A549 (cell line): ENCODE results near the gene TCTA. TPM values are rescaled to one million over a fixed set of nuclear protein-coding genes. Genes with fewer than 3 reads are reported as not detected.

Source experiments
- ATAC-seq, 2 experiments: fragments of 200-7000 bp in 1 of 2; fragments of >200 bp in 1 of 2; cut with Nextera tagmentation in 1 of 2; cut with Tn5 transposase in 1 of 2; 3 replicates each; pipeline versions ENCODE4 v1.8.0 to v1.9.1; 2018 to 2020; ENCODE audit warnings: mild to moderate bottlenecking in 1 of 2, moderate library complexity in 1 of 2
- CTCF ChIA-PET: fragments of 300-600 bp; sonication (Branson Sonifier 250); formaldehyde crosslinking; extraction: SDS; loops from one replicate; lab custom pipeline; 2021; ENCODE audit warnings: antibody characterized with exemption, inconsistent platforms; lab: Yijun Ruan, JAX
- POLR2A ChIA-PET: fragments of 350-600 bp; formaldehyde crosslinking; extraction: SDS; loops from one replicate; lab custom pipeline; 2021; ENCODE audit warnings: antibody characterized with exemption, inconsistent platforms; lab: Yijun Ruan, JAX
- DNase-seq, 2 experiments: peaks; one replicate each; pipeline versions ENCODE4 v3.0.0 to v3.0.0-alpha.2; 2011 to 2016; ENCODE audit warnings: low read depth in 1 of 2, low spot score in 1 of 2
- FAIRE-seq: peaks from 2 replicates; lab custom pipeline; 2011; peaks lifted over from hg19 to GRCh38; lab: Jason Lieb, UNC
- H3K27ac ChIP-seq, 2 experiments: fragments of >200 bp; sonication (Bioruptor Twin); formaldehyde crosslinking; 3 replicates each; pipeline ENCODE4 v1.5.1; 2016 to 2017
- H3K4me1 ChIP-seq: fragments of >200 bp; sonication (Bioruptor Twin); formaldehyde crosslinking; 3 replicates; pipeline ENCODE4 v1.6.1; 2016
- H3K4me2 ChIP-seq: fragments of >200 bp; sonication (Bioruptor Twin); formaldehyde crosslinking; 3 replicates; pipeline ENCODE4 v1.6.1; 2016
- H3K4me3 ChIP-seq: fragments of >200 bp; sonication (Bioruptor Twin); formaldehyde crosslinking; 3 replicates; pipeline ENCODE4 v1.5.1; 2016
- H3K9me3 ChIP-seq: fragments of >200 bp; sonication (Bioruptor Twin); formaldehyde crosslinking; 3 replicates; pipeline ENCODE4 v1.6.1; 2016
- CBX2 ChIP-seq: fragments of 200-600 bp; sonication (generic); IDR thresholded peaks from 2 replicates; pipeline ENCODE4 v1.6.1; 2016; ENCODE audit warnings: low read depth, mild to moderate bottlenecking, borderline replicate concordance
- CEBPB ChIP-seq, 2 experiments: fragments of >200 bp in 1 of 2; sonication (Bioruptor Twin) in 1 of 2; formaldehyde crosslinking in 1 of 2; IDR thresholded peaks; 2 replicates each; pipeline ENCODE4 v1.6.1; 2012 to 2016
- CHD2 ChIP-seq: fragments of 150-350 bp; IDR thresholded peaks from 2 replicates; pipeline ENCODE4 v1.6.1; 2014; ENCODE audit warnings: low read length; ENCODE audit not compliant: partially characterized antibody
- EHMT2 ChIP-seq: fragments of 200-600 bp; sonication (generic); IDR thresholded peaks from 2 replicates; pipeline ENCODE4 v1.6.1; 2016; ENCODE audit warnings: antibody characterized with exemption, low read depth, mild to moderate bottlenecking, moderate library complexity
- FOSB ChIP-seq: fragments of 250-450 bp; sonication (Bioruptor Pico); IDR thresholded peaks from 2 replicates; pipeline ENCODE4 v1.5.0; 2020; ENCODE audit warnings: mild to moderate bottlenecking, moderate library complexity
- FOXS1 ChIP-seq: fragments of 250-450 bp; sonication (Bioruptor Pico); IDR thresholded peaks from 2 replicates; pipeline ENCODE4 v1.5.0; 2020; ENCODE audit warnings: mild to moderate bottlenecking, moderate library complexity
- HDAC2 ChIP-seq: fragments of 200-600 bp; sonication (generic); IDR thresholded peaks from 2 replicates; pipeline ENCODE4 v1.6.1; 2016
- HOXB5 ChIP-seq: fragments of 250-450 bp; sonication (Bioruptor Pico); IDR thresholded peaks from 2 replicates; pipeline ENCODE4 v1.5.0; 2020; ENCODE audit warnings: mild to moderate bottlenecking, moderate library complexity
- JUN ChIP-seq, 2 experiments: fragments of >200 bp; sonication (Bioruptor Twin); formaldehyde crosslinking; IDR thresholded peaks; 2 replicates in 1 of 2; 3 replicates in 1 of 2; pipeline ENCODE4 v1.6.1; 2016 to 2017
- KDM5A ChIP-seq: fragments of 200-600 bp; sonication (generic); IDR thresholded peaks from 2 replicates; pipeline ENCODE4 v1.6.1; 2016; ENCODE audit warnings: antibody characterized with exemption, mild to moderate bottlenecking
- MAFK ChIP-seq: fragments of 450-650 bp; IDR thresholded peaks from 2 replicates; pipeline ENCODE4 v1.6.1; 2014; ENCODE audit not compliant: partially characterized antibody
- MAZ ChIP-seq: fragments of 150-350 bp; IDR thresholded peaks from 2 replicates; pipeline ENCODE4 v1.6.1; 2014; ENCODE audit warnings: antibody characterized with exemption, low read depth, low read length, borderline replicate concordance
- NPAS2 ChIP-seq: fragments of 250-450 bp; sonication (Bioruptor Pico); IDR thresholded peaks from 2 replicates; pipeline ENCODE4 v1.8.0; 2022; ENCODE audit warnings: mild to moderate bottlenecking, moderate library complexity, borderline replicate concordance
- POLR2AphosphoS2 ChIP-seq: conservative IDR thresholded peaks from 2 replicates; pipeline ENCODE4 v1.6.1; 2012; ENCODE audit warnings: low read length, improper control_type of control experiment, inconsistent platforms
- RARB ChIP-seq: fragments of 250-450 bp; sonication (Bioruptor Pico); IDR thresholded peaks from 2 replicates; pipeline ENCODE4 v1.8.0; 2021; ENCODE audit warnings: mild to moderate bottlenecking, moderate library complexity
- SMC3 ChIP-seq: fragments of >200 bp; sonication (Bioruptor Twin); formaldehyde crosslinking; IDR thresholded peaks from 3 replicates; pipeline ENCODE4 v1.6.1; 2018; ENCODE audit warnings: inconsistent platforms
- TP53 ChIP-seq: fragments of 250-450 bp; sonication (Bioruptor Pico); IDR thresholded peaks from 2 replicates; pipeline ENCODE4 v1.5.0; 2021; ENCODE audit warnings: mild to moderate bottlenecking, moderate library complexity
- ZFP36 ChIP-seq: fragments of 450-650 bp; IDR thresholded peaks from 2 replicates; pipeline ENCODE4 v1.6.1; 2014; ENCODE audit warnings: borderline replicate concordance; ENCODE audit not compliant: partially characterized antibody
- ZNF302 ChIP-seq: fragments of 250-450 bp; sonication (Bioruptor Pico); IDR thresholded peaks from 2 replicates; pipeline ENCODE4 v1.9.0; 2021; ENCODE audit warnings: inconsistent platforms, mild to moderate bottlenecking, moderate library complexity
- ZSCAN20 ChIP-seq: fragments of 250-450 bp; sonication (Bioruptor Pico); IDR thresholded peaks from 2 replicates; pipeline ENCODE4 v1.8.0; 2022; ENCODE audit warnings: mild to moderate bottlenecking, moderate library complexity
- WGBS: methylation state at CpG from one replicate; pipeline ENCODE4 v1.1.6; 2017; ENCODE audit errors: missing lambda C conversion rate; 5-methylcytosine and 5-hydroxymethylcytosine counted together
- polyA plus RNA-seq, 4 experiments: library from polyadenylated mRNA; depleted of rRNA in 3 of 4; stranded (reverse); fragments of >200 nt; fragmentation: RNase III in 1 of 4; extraction: RNeasy Plus Mini Kit Qiagen cat#74134 plus additional on column Dnase treatment in 1 of 4; gene quantifications; 2 replicates in 3 of 4; 3 replicates in 1 of 4; pipeline ENCODE4 v1.2.3, GENCODE V29; 2011 to 2017
- TF ChIP-seq, protein P1 (sequence below): fragments of 450-650 bp; IDR thresholded peaks from 2 replicates; pipeline ENCODE4 v1.6.1; 2014; ENCODE audit warnings: antibody characterized with exemption
- TF ChIP-seq, protein P2 (sequence below): fragments of >200 bp; sonication (Bioruptor Twin); formaldehyde crosslinking; IDR thresholded peaks from 2 replicates; pipeline ENCODE4 v1.6.1; 2016
- TF ChIP-seq, protein P3 (sequence below): IDR thresholded peaks from 2 replicates; pipeline ENCODE4 v1.6.1; 2012

Gene TCTA
- polyA plus RNA-seq, 2 of the 4 experiments (the other 2 are of a cell fraction): 14.6 to 14.8 TPM

DNA sequence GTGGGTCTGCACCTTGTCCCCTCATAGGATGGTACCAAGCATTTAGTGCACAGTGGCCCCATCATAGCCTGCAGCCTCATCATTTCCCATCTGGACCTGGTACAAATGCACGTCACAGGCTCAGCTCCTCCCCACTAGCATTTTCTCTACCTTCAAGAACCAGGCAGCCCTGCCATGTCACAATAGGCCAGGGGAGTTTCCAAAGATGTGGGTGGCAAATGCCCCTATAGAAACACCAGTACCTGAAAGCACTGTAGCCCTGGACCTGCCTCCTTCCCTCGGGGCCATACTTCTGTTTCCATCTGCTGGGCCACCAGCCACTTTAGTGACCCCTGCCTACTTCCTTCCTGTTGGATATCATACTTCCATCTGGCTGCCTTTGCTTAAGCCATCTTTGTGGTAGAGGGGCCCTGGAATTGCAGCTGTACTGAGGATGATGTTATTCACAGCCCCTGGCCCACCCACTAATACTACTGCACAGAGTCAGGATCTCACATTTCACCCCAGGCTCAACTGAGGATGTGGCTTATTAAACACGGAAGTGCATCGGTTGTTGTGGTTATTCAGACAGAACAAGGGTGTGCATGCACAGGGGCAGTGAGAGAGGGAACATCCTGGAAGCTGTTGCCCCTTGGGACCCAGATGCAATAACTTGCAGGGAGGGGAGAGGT, 3.8 kb downstream of the TCTA start:
- ChIA-PET POLR2A (interaction anchor here (1.2 kb wide), 1 partner anchor 83 kb away, joined by 3 read pairs; no protein-coding TSS in a partner anchor), CTCF (interaction anchor here (0.8 to 2.8 kb wide), 6 partner anchors 9 to 255 kb away, joined by 3 to 11 read pairs (median 4); partner anchors contain the start of genes KLHDC8B and USP4)
- no peak for FAIRE-seq
- ATAC-seq: no peak
- Histone ChIP-seq H3K9me3 (no peaks in the 10 kb centered on the region), H3K4me3 (no peak overlapping the region), H3K27ac (no peak overlapping the region; a peak in 1 of 6 replicates), H3K4me1 (peaks cover 26% of the 10 kb centered on the region), H3K4me2 (no peak overlapping the region)
- TF ChIP-seq EHMT2 (no peak), RARB (CRISPR knock-in tag) (no peak), HDAC2 (no peak), CEBPB (IDR thresholded peaks at IDR 0.05) (no peak), NPAS2 (no peak), TP53 (CRISPR knock-in tag) (no peak)
- TF ChIP-seq, protein P1, sequence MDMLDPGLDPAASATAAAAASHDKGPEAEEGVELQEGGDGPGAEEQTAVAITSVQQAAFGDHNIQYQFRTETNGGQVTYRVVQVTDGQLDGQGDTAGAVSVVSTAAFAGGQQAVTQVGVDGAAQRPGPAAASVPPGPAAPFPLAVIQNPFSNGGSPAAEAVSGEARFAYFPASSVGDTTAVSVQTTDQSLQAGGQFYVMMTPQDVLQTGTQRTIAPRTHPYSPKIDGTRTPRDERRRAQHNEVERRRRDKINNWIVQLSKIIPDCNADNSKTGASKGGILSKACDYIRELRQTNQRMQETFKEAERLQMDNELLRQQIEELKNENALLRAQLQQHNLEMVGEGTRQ: no peak
- TF ChIP-seq, protein P2, sequence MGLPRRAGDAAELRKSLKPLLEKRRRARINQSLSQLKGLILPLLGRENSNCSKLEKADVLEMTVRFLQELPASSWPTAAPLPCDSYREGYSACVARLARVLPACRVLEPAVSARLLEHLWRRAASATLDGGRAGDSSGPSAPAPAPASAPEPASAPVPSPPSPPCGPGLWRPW: no peak
- 69% methylated on average over 4 of the region's 4 CpGs for WGBS
- DNase-seq: no peak

DNA sequence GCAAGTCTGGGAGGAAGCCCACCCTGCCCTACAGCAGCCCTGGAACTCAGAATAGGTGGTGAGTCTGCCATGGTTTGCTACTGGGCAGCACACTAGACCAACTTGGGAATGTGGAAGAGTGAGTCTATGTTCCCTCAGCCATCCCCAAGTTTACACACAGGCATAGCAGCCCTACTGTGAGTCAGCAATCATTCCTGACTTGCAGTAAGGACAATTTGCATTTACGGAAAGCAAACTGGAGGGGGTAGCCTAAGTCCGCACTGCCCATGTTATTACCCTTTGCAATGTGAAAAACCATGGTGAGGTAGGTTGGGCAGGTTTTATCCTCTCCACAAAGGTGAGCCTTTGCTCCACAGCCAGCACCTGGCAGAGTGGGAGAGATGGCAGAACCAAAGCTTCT, 4.6 kb downstream of the TCTA start:
- ChIA-PET CTCF (interaction anchor here (0.6 to 2.8 kb wide), 3 partner anchors 29 to 246 kb away, joined by 3 to 11 read pairs (median 4); partner anchors contain the start of gene KLHDC8B), POLR2A (interaction anchor here (1.2 kb wide), 1 partner anchor 83 kb away, joined by 3 read pairs; no protein-coding TSS in a partner anchor)
- Histone ChIP-seq H3K4me2 (no peak overlapping the region), H3K4me1 (peaks cover 34% of the 10 kb centered on the region), H3K9me3 (no peaks in the 10 kb centered on the region), H3K27ac (no peak overlapping the region; a peak in 1 of 6 replicates), H3K4me3 (no peak overlapping the region)
- no peak for DNase-seq
- WGBS: 71% methylated on average over 2 of the region's 2 CpGs
- no peak for TF ChIP-seq ZNF302
- no peak for TF ChIP-seq ZSCAN20 (CRISPR knock-in tag)
- TF ChIP-seq FOXS1 (CRISPR knock-in tag): no peak
- TF ChIP-seq HOXB5 (CRISPR knock-in tag): no peak
- no peak for TF ChIP-seq POLR2AphosphoS2
- TF ChIP-seq SMC3: no peak
- no peak for TF ChIP-seq KDM5A
- no peak for TF ChIP-seq CHD2
- TF ChIP-seq FOSB (CRISPR knock-in tag): no peak
- no peak for TF ChIP-seq EHMT2
- TF ChIP-seq, protein P3, sequence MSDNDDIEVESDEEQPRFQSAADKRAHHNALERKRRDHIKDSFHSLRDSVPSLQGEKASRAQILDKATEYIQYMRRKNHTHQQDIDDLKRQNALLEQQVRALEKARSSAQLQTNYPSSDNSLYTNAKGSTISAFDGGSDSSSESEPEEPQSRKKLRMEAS: no peak
- TF ChIP-seq CEBPB (IDR thresholded peaks at IDR 0.05): no peak
- TF ChIP-seq JUN (IDR thresholded peaks at IDR 0.05): no peak
- no peak for TF ChIP-seq HDAC2
- TF ChIP-seq MAZ: no peak
- no peak for TF ChIP-seq CBX2
- TF ChIP-seq, protein P2: no peak
- TF ChIP-seq ZFP36: no peak
- TF ChIP-seq MAFK: no peak
- FAIRE-seq: no peak
- ATAC-seq: no peak
